ENCODE data around the gene ARHGEF40.

Gene ARHGEF40

GRCh38 chr14:21078726-21079125, 8.6 kb downstream of the ARHGEF40 start:
- in situ Hi-C loops (cut with HindIII; ENCODE audit: low sequenced_read_pairs) = no loop called here

- in situ Hi-C loops (cut with HindIII; ENCODE audit: low sequenced_read_pairs) = no loop called here
Measured at GRCh38 chr14:21081521-21082142, 11.5 kb downstream of the ARHGEF40 start.

GRCh38 chr14:21083565-21084325, 13.6 kb downstream of the ARHGEF40 start:
- in situ Hi-C loops (cut with HindIII; ENCODE audit: low sequenced_read_pairs) = no loop called here

GRCh38 chr14:21084396-21084795, 14.3 kb downstream of the ARHGEF40 start:
- in situ Hi-C loops (cut with HindIII; ENCODE audit: low sequenced_read_pairs) = no loop called here

GRCh38 chr14:21084998-21085853, 15.1 kb downstream of the ARHGEF40 start:
- in situ Hi-C loops (cut with HindIII; ENCODE audit: low sequenced_read_pairs) = no loop called here

GRCh38 chr14:21086908-21087293, 16.8 kb downstream of the ARHGEF40 start:
- in situ Hi-C loops (cut with HindIII; ENCODE audit: low sequenced_read_pairs) = no loop called here

GRCh38 chr14:21087294-21088091, 17.4 kb downstream of the ARHGEF40 start:
- in situ Hi-C loops (cut with HindIII; ENCODE audit: low sequenced_read_pairs) = no loop called here

DNA sequence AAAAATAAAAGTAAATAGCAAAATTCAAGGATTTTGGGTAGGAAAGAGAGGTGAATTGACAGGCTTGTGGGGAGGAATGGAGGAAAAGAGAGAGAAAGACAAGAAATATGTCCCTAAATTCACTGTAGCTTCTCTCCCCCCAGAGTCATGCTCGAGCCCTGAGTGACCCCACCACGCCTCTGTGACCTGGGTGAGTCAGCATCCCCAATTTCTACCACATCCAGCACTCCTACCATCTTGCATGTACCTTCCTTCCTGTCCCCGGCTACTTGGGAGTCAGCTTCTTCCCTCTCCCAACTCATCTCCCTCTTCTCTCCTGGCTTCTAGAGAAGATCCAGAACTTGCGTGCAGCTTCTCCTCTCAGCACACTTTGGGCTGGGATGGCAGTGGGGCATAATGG, 18.6 kb downstream of the ARHGEF40 start:
- in situ Hi-C loops (cut with HindIII; ENCODE audit: low sequenced_read_pairs) = no loop called here

DNA sequence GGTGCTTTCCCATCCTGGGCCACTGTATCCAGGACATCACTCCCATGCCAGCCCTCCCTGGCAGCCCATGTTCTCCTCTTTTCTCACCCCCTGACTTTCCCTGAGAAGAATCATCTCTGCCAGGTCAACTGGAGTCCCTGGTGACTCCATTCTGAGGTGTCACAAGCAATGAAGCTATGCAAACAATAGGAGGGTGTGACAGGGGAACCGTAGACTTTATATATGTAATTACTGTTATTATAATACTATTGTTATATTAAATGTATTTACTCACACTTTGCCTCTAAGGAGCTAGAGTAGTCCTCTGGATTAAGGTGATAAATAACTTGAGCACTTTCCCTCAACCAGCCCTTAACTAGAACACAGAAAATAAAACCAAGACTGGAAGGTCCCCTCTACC, 19.2 kb downstream of the ARHGEF40 start:
- in situ Hi-C loops (cut with HindIII; ENCODE audit: low sequenced_read_pairs) = no loop called here

DNA sequence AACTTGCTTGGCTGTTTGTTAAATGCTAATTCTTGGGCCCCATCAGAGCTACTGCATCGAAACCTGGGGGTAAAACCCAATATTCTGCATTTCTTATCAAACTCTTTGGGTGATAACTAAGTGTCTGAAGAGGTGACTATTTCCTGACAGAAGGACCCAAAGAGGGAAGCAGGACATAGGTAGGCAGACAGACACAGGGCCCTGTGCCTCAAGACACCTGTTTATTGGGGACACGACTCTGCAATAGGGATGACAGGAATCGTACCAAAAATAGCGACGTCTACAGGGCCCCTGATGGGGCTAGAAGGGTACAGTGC, 19.7 kb downstream of the ARHGEF40 start:
- in situ Hi-C loops (cut with HindIII; ENCODE audit: low sequenced_read_pairs) = no loop called here

DNA sequence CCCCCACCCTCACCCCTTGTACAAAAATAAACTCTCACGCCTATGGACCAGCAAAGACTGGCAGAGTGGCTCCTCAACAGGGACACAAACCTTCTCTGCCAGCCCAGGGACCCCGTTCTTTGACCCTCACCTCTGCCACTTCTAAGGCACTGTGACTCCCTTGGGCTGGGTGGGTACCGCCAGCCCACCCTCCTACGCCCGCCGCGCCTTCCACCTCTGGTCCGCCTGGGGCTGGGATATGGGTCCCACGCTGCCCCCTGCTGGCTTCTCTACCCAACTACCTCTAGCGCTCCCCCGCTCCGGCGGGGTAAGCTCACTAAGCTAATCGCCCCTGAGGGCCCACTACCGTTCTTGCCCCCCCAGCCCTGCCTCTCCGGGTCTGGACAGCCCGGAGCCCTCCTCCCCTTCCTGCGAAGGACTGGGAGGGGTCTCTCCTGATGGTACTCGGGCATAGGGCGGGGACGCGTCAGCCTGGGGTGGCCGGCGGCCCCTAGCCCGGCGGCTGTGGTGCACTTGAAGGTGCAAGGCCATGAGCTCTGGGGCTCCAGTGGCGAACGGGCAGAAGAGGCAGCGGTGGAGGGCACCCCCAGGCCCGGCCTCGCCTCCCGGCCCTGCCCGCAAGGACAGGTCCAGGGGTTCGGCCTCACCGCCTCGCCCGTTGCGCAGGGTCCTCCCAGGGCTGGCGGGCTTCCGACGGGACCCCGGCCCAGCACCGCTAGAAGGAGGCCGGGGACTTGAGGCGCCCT, 20.3 kb downstream of the ARHGEF40 start:
- in situ Hi-C loops (cut with HindIII; ENCODE audit: low sequenced_read_pairs) = no loop called here

DNA sequence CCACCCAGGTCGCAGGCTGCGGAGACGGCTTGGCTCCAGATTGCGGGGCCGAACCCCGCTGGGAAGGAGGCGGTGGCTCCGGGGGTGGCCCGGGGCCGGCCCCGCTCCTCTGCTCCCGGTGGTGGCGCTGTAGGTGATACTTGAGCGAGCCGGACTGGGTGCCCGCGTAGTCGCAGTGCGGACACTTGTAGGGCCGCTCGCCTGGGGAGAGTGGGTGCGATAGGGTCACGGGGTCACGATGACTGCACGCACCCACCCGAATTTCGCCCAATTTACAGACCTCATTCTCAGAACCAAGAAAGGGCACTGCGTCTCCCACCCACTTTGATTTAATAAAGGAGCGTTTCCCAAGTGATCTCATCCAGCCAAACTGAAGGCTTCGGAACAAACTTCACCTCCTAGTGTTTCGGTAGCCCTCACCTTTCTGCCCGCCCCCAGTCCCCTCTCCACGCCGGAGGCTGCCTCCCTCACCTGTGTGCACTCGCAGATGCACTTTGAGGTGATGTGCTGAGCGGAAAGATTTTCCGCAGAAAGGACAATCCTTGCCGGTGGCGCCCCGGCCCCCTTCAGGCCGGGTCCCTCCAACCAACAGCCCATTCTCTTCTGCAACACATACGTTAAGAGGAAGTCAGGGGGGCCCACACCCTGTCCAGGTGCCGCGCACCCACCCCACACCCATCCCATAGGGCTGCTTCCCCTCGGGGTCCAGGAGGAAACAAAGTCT, 21.0 kb downstream of the ARHGEF40 start:
- in situ Hi-C loops (cut with HindIII; ENCODE audit: low sequenced_read_pairs) = no loop called here

- in situ Hi-C loops (cut with HindIII; ENCODE audit: low sequenced_read_pairs) = no loop called here
Measured at GRCh38 chr14:21091821-21092272, 21.7 kb downstream of the ARHGEF40 start.

- in situ Hi-C loops (cut with HindIII; ENCODE audit: low sequenced_read_pairs) = no loop called here
Measured at GRCh38 chr14:21092273-21093011, 22.3 kb downstream of the ARHGEF40 start.

- in situ Hi-C loops (cut with HindIII; ENCODE audit: low sequenced_read_pairs) = no loop called here
Measured at GRCh38 chr14:21093018-21093417, 22.9 kb downstream of the ARHGEF40 start.

DNA sequence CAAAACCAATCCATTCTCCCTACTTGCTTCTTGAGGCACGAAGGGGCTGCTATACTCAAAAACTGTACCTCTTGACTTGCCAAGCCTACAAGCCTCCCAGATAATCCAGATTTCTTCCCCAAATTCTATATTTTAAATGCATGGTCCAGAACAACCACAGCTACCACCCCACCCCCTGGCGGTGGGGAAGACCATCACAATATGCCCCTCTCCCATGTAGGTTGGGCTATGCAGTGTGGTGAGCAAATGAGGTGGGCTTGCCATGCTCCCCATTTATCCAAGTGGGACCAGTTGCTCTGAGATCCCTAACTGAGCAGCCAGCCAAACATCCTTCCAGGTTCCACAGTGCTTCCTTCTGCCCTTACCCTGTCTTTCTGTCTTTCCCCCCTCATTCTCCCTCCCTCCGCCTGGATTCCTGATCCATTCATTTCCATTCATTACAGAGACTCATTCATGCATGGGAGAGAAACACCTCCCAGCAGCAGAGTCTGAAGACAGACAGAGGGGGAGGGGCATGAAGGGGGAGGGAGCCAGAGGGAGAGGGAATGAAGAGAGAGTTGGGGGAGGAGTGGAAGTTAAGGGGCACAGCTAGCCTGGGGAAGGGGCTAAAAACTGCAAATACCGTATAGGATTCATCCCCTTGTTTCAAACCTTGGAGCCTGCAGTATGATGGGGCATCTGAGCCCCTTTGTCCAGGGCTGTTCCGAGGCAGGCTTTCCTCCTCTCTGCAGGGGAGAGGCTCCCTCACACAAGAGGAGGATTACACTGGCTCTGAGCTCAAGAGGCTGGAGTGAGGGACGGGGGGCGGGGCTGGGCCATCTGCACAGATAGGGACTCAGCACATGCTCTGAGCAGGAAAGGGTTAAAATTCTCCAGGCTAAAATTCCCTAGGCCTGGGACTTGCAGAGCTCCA, 23.9 kb downstream of the ARHGEF40 start:
- in situ Hi-C loops (cut with HindIII; ENCODE audit: low sequenced_read_pairs) = no loop called here

GRCh38 chr14:21095430-21096205, 25.5 kb downstream of the ARHGEF40 start:
- in situ Hi-C loops (cut with HindIII; ENCODE audit: low sequenced_read_pairs) = no loop called here
